K562 (cell line): ENCODE measurements around the gene FAM186B. TPM values are rescaled to one million over a fixed set of nuclear protein-coding genes. Genes with fewer than 3 reads are reported as not detected.

Experiments
- ATAC-seq: fragments of 200-7000 bp; cut with Tn5 transposase; 3 replicates; pipeline ENCODE4 v1.9.1; 2020; ENCODE audit warnings: moderate library complexity
- BruUV-seq: library from RNA; stranded (reverse); fragments of 400-500 nt; replicated peaks from 2 replicates; lab custom pipeline; 2021; lab: Mats Ljungman, UMichigan
- CTCF ChIA-PET: fragments of 300-600 bp; formaldehyde crosslinking; extraction: SDS; loops from one replicate; lab custom pipeline; 2021; ENCODE audit warnings: low intra/inter-chr PET ratio; lab: Yijun Ruan, JAX
- POLR2A ChIA-PET: fragments of 300-600, 350-650 bp; sonication (Branson Sonifier 250); formaldehyde crosslinking; extraction: SDS; loops from one replicate; lab custom pipeline; 2021; ENCODE audit warnings: antibody characterized with exemption, inconsistent platforms; lab: Yijun Ruan, JAX
- DNase-seq, 4 experiments: peaks; one replicate each; pipeline versions ENCODE4 v3.0.0 to v3.0.0-alpha.2; 2011 to 2018; ENCODE audit warnings: low spot score in 3 of 4, mixed read lengths in 3 of 4; ENCODE audit errors: extremely low read depth in 1 of 4
- FAIRE-seq: peaks from 2 replicates; lab custom pipeline; 2011; peaks lifted over from hg19 to GRCh38; lab: Jason Lieb, UNC
- H2AFZ ChIP-seq: 2 replicates; pipeline ENCODE4 v1.6.0; 2011; ENCODE audit warnings: low read depth, low read length, control low read depth, inconsistent platforms
- H3K27ac ChIP-seq: fragments of 200-600 bp; 3 replicates; pipeline ENCODE4 v1.8.0; 2011; ENCODE audit warnings: low read depth, mild to moderate bottlenecking, control low read depth, inconsistent platforms, low read length, moderate library complexity, mixed read lengths; ENCODE audit errors: extremely low read depth
- H3K27me3 ChIP-seq, 2 experiments: fragments of 300-600 bp in 1 of 2; 2 replicates in 1 of 2; 3 replicates in 1 of 2; pipeline versions ENCODE4 v1.6.0 to v1.8.0; 2011; ENCODE audit warnings: inconsistent platforms in 2 of 2, low read length in 2 of 2, mild to moderate bottlenecking in 1 of 2, mixed read lengths in 1 of 2, moderate library complexity in 1 of 2; ENCODE audit not compliant: control insufficient read depth in 2 of 2, insufficient read depth in 2 of 2
- H3K36me3 ChIP-seq: fragments of 300-600 bp; 3 replicates; pipeline ENCODE4 v1.8.0; 2011; ENCODE audit warnings: mild to moderate bottlenecking, low read length, inconsistent platforms; ENCODE audit not compliant: control insufficient read depth, insufficient read depth
- H3K4me1 ChIP-seq, 2 experiments: fragments of 200-600 bp in 1 of 2; replicated peaks in 1 of 2; 2 replicates in 1 of 2; 3 replicates in 1 of 2; pipeline versions ENCODE4 v1.5.1 to v1.8.0; 2011; ENCODE audit warnings: inconsistent platforms in 2 of 2, low read length in 2 of 2, mild to moderate bottlenecking in 1 of 2, mixed read lengths in 1 of 2, moderate library complexity in 1 of 2; ENCODE audit not compliant: control insufficient read depth in 2 of 2, insufficient read depth in 2 of 2
- H3K4me2 ChIP-seq: 2 replicates; pipeline ENCODE4 v1.6.1; 2011; ENCODE audit warnings: low read length, control low read depth, inconsistent platforms, mixed read lengths; ENCODE audit not compliant: insufficient read depth
- H3K4me3 ChIP-seq: fragments of 200-600 bp; sonication (generic), shearing (Covaris generic); 2 replicates; pipeline ENCODE4 v1.5.1; 2016; ENCODE audit warnings: control low read depth, inconsistent platforms
- H3K79me2 ChIP-seq: fragments of 200-600 bp; 3 replicates; pipeline ENCODE4 v1.8.0; 2011; ENCODE audit warnings: low read length, inconsistent platforms; ENCODE audit not compliant: control insufficient read depth, insufficient read depth
- H3K9ac ChIP-seq, 2 experiments: 2 replicates each; pipeline versions ENCODE4 v1.6.0 to v1.6.1; 2011; ENCODE audit warnings: low read depth in 2 of 2, low read length in 2 of 2, control low read depth in 1 of 2, inconsistent platforms in 1 of 2, mild to moderate bottlenecking in 1 of 2, mixed read lengths in 1 of 2; ENCODE audit not compliant: insufficient read depth in 1 of 2
- H3K9me1 ChIP-seq: one replicate; pipeline ENCODE4 v1.6.0; 2011; ENCODE audit warnings: inconsistent platforms, mild to moderate bottlenecking, low read length, moderate library complexity; ENCODE audit not compliant: control insufficient read depth, insufficient read depth
- H3K9me3 ChIP-seq: replicated peaks from 2 replicates; pipeline ENCODE4 v1.5.1; 2011; ENCODE audit warnings: low read depth, low read length, inconsistent platforms; ENCODE audit not compliant: control insufficient read depth, insufficient read depth
- H4K20me1 ChIP-seq: replicated peaks from 2 replicates; pipeline ENCODE4 v1.6.1; 2011; ENCODE audit warnings: low read length, inconsistent platforms, mixed read lengths; ENCODE audit not compliant: control insufficient read depth, insufficient read depth
- BRF1 ChIP-seq: IDR thresholded peaks from 3 replicates; pipeline ENCODE4 v1.6.1; 2011; ENCODE audit warnings: borderline replicate concordance, mild to moderate bottlenecking; ENCODE audit not compliant: insufficient read length; ENCODE audit errors: extremely low read depth
- E2F3 ChIP-seq: fragments of 250-450 bp; sonication (Bioruptor Pico); IDR thresholded peaks from 2 replicates; pipeline ENCODE4 v1.4.0; 2020; ENCODE audit warnings: mild to moderate bottlenecking
- ELF1 ChIP-seq: fragments of 200-800 bp; sonication (Bioruptor generic); IDR thresholded peaks from 2 replicates; pipeline ENCODE4 v1.6.1; 2016; ENCODE audit warnings: missing genetic modification characterization, missing compliant biosample characterization
- FOXM1 ChIP-seq, 2 experiments: fragments of 450-650 bp in 1 of 2; sonication (generic) in 1 of 2; formaldehyde crosslinking in 1 of 2; IDR thresholded peaks; 2 replicates each; pipeline versions ENCODE4 v1.6.1 to v1.9.0; 2017 to 2022; ENCODE audit warnings: low read depth in 2 of 2, mild to moderate bottlenecking in 2 of 2, missing genetic modification reagents in 1 of 2, moderate library complexity in 1 of 2
- ID3 ChIP-seq, 2 experiments: fragments of 250-450 bp in 1 of 2; fragments of 450-650 bp in 1 of 2; sonication (Bioruptor Pico) in 1 of 2; IDR thresholded peaks; 2 replicates each; pipeline versions ENCODE4 v1.6.1 to v1.8.0; 2016 to 2021; ENCODE audit warnings: mild to moderate bottlenecking in 2 of 2, moderate library complexity in 2 of 2, missing compliant biosample characterization in 1 of 2, missing genetic modification characterization in 1 of 2
- KLF1 ChIP-seq: fragments of 450-650 bp; IDR thresholded peaks from 2 replicates; pipeline ENCODE4 v1.6.1; 2016; ENCODE audit warnings: missing genetic modification characterization, missing compliant biosample characterization
- MAZ ChIP-seq, 2 experiments: fragments of 450-650 bp in 1 of 2; sonication (generic) in 1 of 2; formaldehyde crosslinking; IDR thresholded peaks in 1 of 2; conservative IDR thresholded peaks in 1 of 2; 2 replicates each; pipeline versions ENCODE4 v1.4.0 to v1.5.0; 2020; ENCODE audit warnings: mild to moderate bottlenecking in 1 of 2, missing genetic modification reagents in 1 of 2
- PCBP1 ChIP-seq: fragments of 200-400 bp; formaldehyde crosslinking; IDR thresholded peaks from 2 replicates; pipeline ENCODE4 v1.6.1; 2018; ENCODE audit warnings: mild to moderate bottlenecking, low read depth, low read length; ENCODE audit not compliant: poor library complexity, severe bottlenecking
- REST ChIP-seq, 2 experiments: fragments of 450-650 bp; formaldehyde crosslinking in 1 of 2; IDR thresholded peaks; 2 replicates each; pipeline versions ENCODE4 v1.4.0 to v1.6.1; 2014 to 2020; ENCODE audit warnings: mild to moderate bottlenecking in 2 of 2, borderline replicate concordance in 1 of 2, low read depth in 1 of 2
- TCF3 ChIP-seq: sonication (generic); formaldehyde crosslinking; IDR thresholded peaks from 2 replicates; pipeline ENCODE4 v1.4.0; 2020; ENCODE audit warnings: mild to moderate bottlenecking, missing genetic modification reagents
- ZBED1 ChIP-seq: IDR thresholded peaks from 2 replicates; pipeline ENCODE4 v1.6.1; 2014
- WGBS: fragments of 100-300 bp; shearing (Covaris generic); methylation state at CpG from one replicate; pipeline ENCODE4 v1.1.6; 2016; ENCODE audit warnings: low coverage, mixed read lengths; ENCODE audit not compliant: insufficient coverage; ENCODE audit errors: missing lambda C conversion rate; 5-methylcytosine and 5-hydroxymethylcytosine counted together
- in situ Hi-C: fragments of 300-500 bp; cut with MboI; formaldehyde crosslinking; loops from 4 replicates; pipeline ENCODE4 v1.15.0; 2018; ENCODE audit warnings: inconsistent platforms, mixed read lengths
- intact Hi-C: fragments of 100-400 bp; cut with micrococcal nuclease; formaldehyde crosslinking; loops from 2 replicates; pipeline ENCODE4 v1.14.2; 2022
- polyA plus RNA-seq, 8 experiments: library from polyadenylated mRNA; depleted of rRNA in 4 of 8; stranded (reverse) in 5 of 8; unstranded in 3 of 8; fragments of >200 nt; fragmentation: Nextera tagmentation in 2 of 8; fragmentation: Illumina TruSeq in 1 of 8; extraction: Ambion mirVana in 2 of 8; extraction: Trizol in 1 of 8; gene quantifications; 2 replicates each; pipeline versions ENCODE4 v1.2.1 to v1.2.3, GENCODE V29; 2011 to 2014; ENCODE audit warnings: inconsistent platforms in 1 of 8, missing spikeins in 1 of 8
- total RNA-seq, 7 experiments: library from RNA; depleted of rRNA in 6 of 7; stranded (reverse); fragments of >200 nt in 6 of 7; fragmentation: Illumina TruSeq in 2 of 7; extraction: Trizol in 2 of 7; gene quantifications; 2 replicates each; pipeline versions ENCODE4 v1.2.1 to v1.2.3, GENCODE V29; 2011 to 2021; ENCODE audit warnings: low replicate concordance in 1 of 7

FAM186B gene
- total and polyA plus RNA-seq, 9 of the 15 experiments (the other 6 are each of a cell fraction or from before 2014, with no cell fraction given): 0.07 to 0.42 (median 0.15) TPM

GRCh38 chr12:49559011-49559675 is 46.3 kb downstream of the FAM186B start:
- CTCF ChIA-PET: interaction anchor here (0.7 kb wide), 1 partner anchor 45 kb away, joined by 3 read pairs; no protein-coding TSS in a partner anchor
- Histone ChIP-seq H3K4me2 (no peak overlapping the region), H3K9ac (no peak overlapping the region), H3K9me3 (no peaks in the 10 kb centered on the region), H3K79me2 (no peaks in the 10 kb centered on the region), H3K9me1 (no peaks in the 10 kb centered on the region), H3K4me1 (peaks cover 0 to 18% of the 10 kb centered on the region in 2 experiments; a peak in 1 of 5 replicates), H3K4me3 (no peak overlapping the region), H3K27ac (no peak overlapping the region), H2AFZ (no peak overlapping the region), H3K27me3 (no peaks in the 10 kb centered on the region; a peak in 1 of 5 replicates), H4K20me1 (no peaks in the 10 kb centered on the region), H3K36me3 (peaks cover 72% of the 10 kb centered on the region; the same call in 2 of the 3 replicates)
- POLR2A ChIA-PET: interaction anchor here (1.4 to 2.1 kb wide), 3 partner anchors 8 to 145 kb away, joined by 4 to 8 read pairs (median 6); partner anchors contain the start of gene MCRS1
- intact Hi-C loops (no loop called here), in situ Hi-C loops (no loop called here)
- no peak for FAIRE-seq
- no peak for DNase-seq
- no TSS peak for BruUV-seq
- ATAC-seq: no peak
- 89% methylated on average over 15 of the region's 17 CpGs for WGBS
- TF ChIP-seq ID3 (CRISPR knock-in tag; IDR thresholded peaks at IDR 0.05) (no peak), ID3 (tag; IDR thresholded peaks at IDR 0.05) (no peak), TCF3 (CRISPR knock-in tag) (no peak), REST (IDR thresholded peaks at IDR 0.05; ENCODE audit: borderline replicate concordance) (no peak), REST (CRISPR knock-in tag; IDR thresholded peaks at IDR 0.05; ENCODE audit: low read depth) (no peak), PCBP1 (no peak), BRF1 (no peak), ZBED1 (no peak), E2F3 (CRISPR knock-in tag) (no peak), MAZ (CRISPR knock-in tag; conservative IDR thresholded peaks at IDR 0.05 in 1 of 2, IDR thresholded peaks at IDR 0.05 in 1 of 2) (no peak), KLF1 (tag) (no peak), FOXM1 (IDR thresholded peaks at IDR 0.05; ENCODE audit: low read depth) (no peak), FOXM1 (CRISPR knock-in tag; IDR thresholded peaks at IDR 0.05; ENCODE audit: low read depth) (no peak), ELF1 (tag) (no peak)
